IMR-90 (cell line): ENCODE measurements around the gene MPPED2. TPM values are rescaled to one million over a fixed set of nuclear protein-coding genes. Genes with fewer than 3 reads are reported as not detected.

Source experiments
- ATAC-seq: fragments of 200-7000 bp; cut with Tn5 transposase; 2 replicates; pipeline ENCODE4 v1.9.1; 2020; ENCODE audit warnings: low read depth, mild to moderate bottlenecking, moderate library complexity
- BruUV-seq: library from RNA; stranded (reverse); fragments of 400-500 nt; replicated peaks from 2 replicates; lab custom pipeline; 2021; lab: Mats Ljungman, UMichigan
- CTCF ChIA-PET: fragments of 300-600 bp; formaldehyde crosslinking; extraction: SDS; loops from one replicate; lab custom pipeline; 2021; ENCODE audit warnings: antibody characterized with exemption; lab: Yijun Ruan, JAX
- POLR2A ChIA-PET: fragments of 300-600 bp; sonication (Branson Sonifier 250); formaldehyde crosslinking; loops from one replicate; lab custom pipeline; 2022; ENCODE audit warnings: antibody characterized with exemption; ENCODE audit not compliant: unreplicated experiment; lab: Charles Lee
- DNase-seq: peaks from one replicate; pipeline ENCODE4 v3.0.0; 2013
- H2AFZ ChIP-seq: replicated peaks from 2 replicates; pipeline ENCODE3; 2013; ENCODE audit warnings: low read length, mild to moderate bottlenecking; ENCODE audit not compliant: poor library complexity
- H2AK5ac ChIP-seq: 2 replicates; pipeline ENCODE4 v1.6.1; 2013; ENCODE audit warnings: low read depth, low read length, inconsistent platforms
- H2AK9ac ChIP-seq: replicated peaks from 2 replicates; pipeline ENCODE3; 2013; ENCODE audit warnings: mild to moderate bottlenecking, low read depth, low read length, moderate library complexity; ENCODE audit not compliant: poor library complexity
- H2BK120ac ChIP-seq: 2 replicates; pipeline ENCODE4 v1.6.1; 2013; ENCODE audit warnings: low read depth, low read length, inconsistent platforms
- H2BK15ac ChIP-seq: 3 replicates; pipeline ENCODE4 v1.6.1; 2013; ENCODE audit warnings: low read depth, low read length, inconsistent platforms
- H2BK20ac ChIP-seq: 2 replicates; pipeline ENCODE4 v1.6.1; 2013; ENCODE audit warnings: low read depth, mild to moderate bottlenecking, inconsistent platforms, low read length, moderate library complexity
- H2BK5ac ChIP-seq: 2 replicates; pipeline ENCODE4 v1.6.1; 2013; ENCODE audit warnings: mild to moderate bottlenecking, low read depth, low read length, inconsistent platforms; ENCODE audit not compliant: poor library complexity, severe bottlenecking
- H3K14ac ChIP-seq: replicated peaks from 2 replicates; pipeline ENCODE4 v1.6.1; 2013; ENCODE audit warnings: low read depth, low read length, inconsistent platforms
- H3K18ac ChIP-seq: 2 replicates; pipeline ENCODE4 v1.6.1; 2013; ENCODE audit warnings: low read depth, low read length, control low read depth
- H3K23ac ChIP-seq: 2 replicates; pipeline ENCODE4 v1.6.1; 2013; ENCODE audit warnings: low read depth, low read length, inconsistent platforms
- H3K27ac ChIP-seq: 2 replicates; pipeline ENCODE4 v1.5.1; 2013; ENCODE audit warnings: mild to moderate bottlenecking, control low read depth, low read length; ENCODE audit not compliant: insufficient read depth
- H3K27me3 ChIP-seq: 2 replicates; pipeline ENCODE4 v1.6.1; 2013; ENCODE audit warnings: low read length; ENCODE audit not compliant: control insufficient read depth, insufficient read depth
- H3K36me3 ChIP-seq: 2 replicates; pipeline ENCODE4 v1.6.1; 2013; ENCODE audit warnings: low read length, mixed read lengths; ENCODE audit not compliant: control insufficient read depth, insufficient read depth
- H3K4ac ChIP-seq: 2 replicates; pipeline ENCODE4 v1.6.1; 2013; ENCODE audit warnings: low read depth, low read length, inconsistent platforms
- H3K4me1 ChIP-seq: 2 replicates; pipeline ENCODE4 v1.6.1; 2013; ENCODE audit warnings: low read length, mixed read lengths; ENCODE audit not compliant: control insufficient read depth, insufficient read depth
- H3K4me2 ChIP-seq: 2 replicates; pipeline ENCODE4 v1.6.1; 2013; ENCODE audit warnings: low read depth, mild to moderate bottlenecking, control low read depth, low read length, moderate library complexity
- H3K4me3 ChIP-seq: 2 replicates; pipeline ENCODE4 v1.5.1; 2013; ENCODE audit warnings: low read depth, mild to moderate bottlenecking, control low read depth, low read length, moderate library complexity; ENCODE audit not compliant: insufficient read depth
- H3K56ac ChIP-seq: 2 replicates; pipeline ENCODE4 v1.6.1; 2013; ENCODE audit warnings: low read length, inconsistent platforms; ENCODE audit not compliant: insufficient read depth; ENCODE audit errors: extremely low read depth
- H3K79me1 ChIP-seq, 2 experiments: 2 replicates each; pipeline ENCODE4 v1.6.1; 2013; ENCODE audit warnings: low read length in 2 of 2, inconsistent platforms in 1 of 2, low read depth in 1 of 2
- H3K9ac ChIP-seq: 2 replicates; pipeline ENCODE4 v1.6.1; 2013; ENCODE audit warnings: low read depth, low read length, control low read depth
- H3K9me1 ChIP-seq: 2 replicates; pipeline ENCODE4 v1.6.1; 2013; ENCODE audit warnings: low read length, inconsistent platforms; ENCODE audit not compliant: insufficient read depth
- H3K9me3 ChIP-seq: 2 replicates; pipeline ENCODE4 v1.6.1; 2013; ENCODE audit warnings: low read length; ENCODE audit not compliant: control insufficient read depth, insufficient read depth
- H4K20me1 ChIP-seq: 2 replicates; pipeline ENCODE4 v1.6.1; 2013; ENCODE audit warnings: low read length, inconsistent platforms; ENCODE audit not compliant: insufficient read depth
- H4K5ac ChIP-seq: 2 replicates; pipeline ENCODE4 v1.6.1; 2013; ENCODE audit warnings: mild to moderate bottlenecking, low read depth, low read length, control low read depth
- H4K8ac ChIP-seq, 2 experiments: 2 replicates each; pipeline ENCODE4 v1.6.1; 2013; ENCODE audit warnings: low read depth in 2 of 2, low read length in 2 of 2, control low read depth in 1 of 2, inconsistent platforms in 1 of 2
- H4K91ac ChIP-seq: 2 replicates; pipeline ENCODE4 v1.6.1; 2013; ENCODE audit warnings: low read depth, low read length, inconsistent platforms; ENCODE audit not compliant: insufficient read depth
- CEBPB ChIP-seq: IDR thresholded peaks from 2 replicates; pipeline ENCODE4 v1.6.1; 2012; ENCODE audit warnings: low read depth, low read length, improper control_type of control experiment
- RAD21 ChIP-seq: IDR thresholded peaks from 2 replicates; pipeline ENCODE4 v1.6.1; 2012; ENCODE audit warnings: low read length, improper control_type of control experiment
- WGBS, 2 experiments: methylation state at CpG; one replicate each; pipeline versions ENCODE4 v1.1.5 to v1.1.7; 2013; ENCODE audit warnings: missing lambda C conversion rate in 2 of 2; ENCODE audit not compliant: insufficient read length in 1 of 2; ENCODE audit errors: extremely low coverage in 2 of 2; 5-methylcytosine and 5-hydroxymethylcytosine counted together
- dilution Hi-C: fragments of 300-500 bp; cut with HindIII; formaldehyde crosslinking; loops from one replicate; pipeline ENCODE4 v1.14.3; 2018; ENCODE audit warnings: low sequenced_read_pairs; ENCODE audit not compliant: unreplicated experiment
- in situ Hi-C: fragments of 300-500 bp; cut with MboI; formaldehyde crosslinking; loops from 3 replicates; pipeline ENCODE4 v1.14.3; 2019; ENCODE audit warnings: low sequenced_read_pairs, inconsistent platforms, mixed read lengths
- intact Hi-C: fragments of 100-400 bp; cut with micrococcal nuclease; formaldehyde crosslinking; loops from 2 replicates; pipeline ENCODE4 v1.10.0; 2022
- polyA plus RNA-seq, 3 experiments: library from polyadenylated mRNA; depleted of rRNA; stranded (reverse); fragments of >200 nt; gene quantifications; 2 replicates each; pipeline ENCODE4 v1.2.3, GENCODE V29; 2012; ENCODE audit warnings: low replicate concordance in 1 of 3
- total RNA-seq: library from RNA; depleted of rRNA; stranded (reverse); fragments of >200 nt; gene quantifications from 2 replicates; pipeline ENCODE4 v1.2.3, GENCODE V29; 2012

Gene MPPED2
- total and polyA plus RNA-seq, 2 of the 4 experiments (the other 2 are of a cell fraction), result 0.10 TPM; not detected in 1

GRCh38 chr11:30610628-30611027 lies 24.5 kb upstream of the MPPED2 start:
- intact Hi-C loops (no loop called here), dilution Hi-C loops (no loop called here), in situ Hi-C loops (no loop called here)
- BruUV-seq, result no TSS peak
- ATAC-seq (no peak), DNase-seq (no peak)
- Histone ChIP-seq H3K4me2 (no peak overlapping the region), H3K27me3 (no peaks in the 10 kb centered on the region), H3K9ac (no peak overlapping the region), H3K27ac (no peak overlapping the region), H2BK15ac (no peak overlapping the region), H3K4me3 (no peak overlapping the region), H4K20me1 (no peaks in the 10 kb centered on the region), H4K91ac (no peak overlapping the region), H3K79me1 (no peaks in the 10 kb centered on the region), H3K56ac (no peak overlapping the region), H4K5ac (no peak overlapping the region), H3K9me1 (no peaks in the 10 kb centered on the region), H3K36me3 (no peaks in the 10 kb centered on the region), H2AK5ac (no peak overlapping the region), H3K23ac (no peak overlapping the region), H3K4ac (no peak overlapping the region), H2AK9ac (no peak overlapping the region), H3K14ac (no peak overlapping the region), H2BK20ac (no peak overlapping the region), H2BK5ac (no peak overlapping the region), H3K9me3 (no peaks in the 10 kb centered on the region), H2BK120ac (no peak overlapping the region), H4K8ac (no peak overlapping the region), H2AFZ (no peak overlapping the region), H3K4me1 (no peaks in the 10 kb centered on the region), H3K18ac (no peak overlapping the region)
- TF ChIP-seq RAD21 (no peak), CEBPB (no peak)
- WGBS, 2 experiments, result no CpG with 5 or more reads among the region's 3 CpGs
- CTCF ChIA-PET, result no interaction called here
- POLR2A ChIA-PET, result no interaction called here
